GM19328 (cell line): ENCODE data around the gene FARS2.
A peak's percentile ranks its signal among the peaks of the same experiment; 100 is the strongest.

Experiments
- ATAC-seq: cut with Tn5 transposase; IDR thresholded peaks from one replicate; pipeline ENCODE4 v1.9.1; 2021; ENCODE audit warnings: mild to moderate bottlenecking, moderate library complexity; ENCODE audit not compliant: unreplicated experiment

FARS2 gene

GRCh38 chr6:5459346-5459745, 198.0 kb downstream of the FARS2 start:
- no peak for ATAC-seq

GRCh38 chr6:5461365-5461764, 200.1 kb downstream of the FARS2 start:
- ATAC-seq, result no peak

- ATAC-seq, result no peak
Measured at GRCh38 chr6:5462856-5463255, 201.5 kb downstream of the FARS2 start.

GRCh38 chr6:5463690-5464089, 202.4 kb downstream of the FARS2 start:
- no peak for ATAC-seq

- ATAC-seq, result no peak
Measured at GRCh38 chr6:5464099-5464885, 203.0 kb downstream of the FARS2 start.

- no peak for ATAC-seq
Measured at GRCh38 chr6:5466281-5467136, 205.2 kb downstream of the FARS2 start.

- no peak for ATAC-seq
Measured at GRCh38 chr6:5468586-5468985, 207.3 kb downstream of the FARS2 start.

- no peak for ATAC-seq
Measured at GRCh38 chr6:5469101-5469846, 208.0 kb downstream of the FARS2 start.

- no peak for ATAC-seq
Measured at GRCh38 chr6:5471044-5471443, 209.7 kb downstream of the FARS2 start.

GRCh38 chr6:5471637-5472398, 210.5 kb downstream of the FARS2 start:
- no peak for ATAC-seq

- no peak for ATAC-seq
Measured at GRCh38 chr6:5472571-5472970, 211.3 kb downstream of the FARS2 start.

- no peak for ATAC-seq
Measured at GRCh38 chr6:5475779-5476178, 214.5 kb downstream of the FARS2 start.

GRCh38 chr6:5478380-5478779, 217.1 kb downstream of the FARS2 start:
- ATAC-seq, result no peak

- no peak for ATAC-seq
Measured at GRCh38 chr6:5481033-5481432, 219.7 kb downstream of the FARS2 start.

- ATAC-seq, result no peak
Measured at GRCh38 chr6:5481750-5482149, 220.4 kb downstream of the FARS2 start.

- no peak for ATAC-seq
Measured at GRCh38 chr6:5482619-5483018, 221.3 kb downstream of the FARS2 start.

- no peak for ATAC-seq
Measured at GRCh38 chr6:5484692-5485091, 223.4 kb downstream of the FARS2 start.

- peak; percentile 93 for ATAC-seq
Measured at GRCh38 chr6:5486214-5486613, 224.9 kb downstream of the FARS2 start.

- no peak for ATAC-seq
Measured at GRCh38 chr6:5490501-5491069, 229.3 kb downstream of the FARS2 start.

GRCh38 chr6:5492356-5492755, 231.0 kb downstream of the FARS2 start:
- ATAC-seq, result no peak
